ENCODE measurements around the gene ZNF740. TPM values are rescaled to one million over a fixed set of nuclear protein-coding genes. Genes with fewer than 3 reads are reported as not detected.

ZNF740 gene
- total and polyA plus RNA-seq, 2 donors from 2014 or later: 11.1 to 58.3 TPM

DNA sequence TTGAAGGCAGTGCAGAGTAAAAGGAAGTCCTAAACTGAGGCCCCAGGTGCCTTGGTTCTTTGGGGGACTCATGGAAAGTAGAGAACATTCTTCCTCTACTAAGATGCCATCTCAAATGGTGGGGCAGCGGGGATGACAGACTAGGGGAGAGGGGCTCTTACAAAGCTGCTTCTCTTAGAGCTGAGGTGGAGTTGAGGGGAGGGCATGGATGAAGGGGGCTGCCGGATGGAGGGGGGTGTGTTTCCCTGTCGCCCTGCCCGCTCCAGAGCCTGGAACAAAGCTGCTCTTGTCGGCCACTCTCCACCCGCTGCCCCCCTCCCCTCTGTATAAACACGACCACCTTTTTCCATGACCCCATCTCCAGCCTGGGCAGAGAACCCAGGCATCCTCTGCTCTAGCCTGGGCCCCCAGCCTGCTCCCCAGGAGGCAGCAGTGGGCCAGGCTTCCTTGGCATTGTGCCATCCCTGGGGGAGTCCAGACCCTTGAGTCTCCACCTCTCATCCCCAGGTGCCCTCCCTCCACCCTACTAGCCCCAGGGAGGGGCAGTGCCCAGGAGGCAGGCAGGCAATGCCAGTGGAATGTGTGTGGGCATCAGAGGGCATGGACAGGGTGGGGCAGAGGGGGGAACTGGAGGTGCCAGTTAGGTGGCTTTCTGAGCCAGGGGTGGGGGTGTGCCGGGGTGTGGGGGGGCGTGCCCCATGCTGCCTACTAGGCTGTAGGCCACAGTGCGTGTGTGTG is 49.8 kb downstream of the ZNF740 start:
- no peaks in the 10 kb centered on the region for H3K36me3 ChIP-seq (ENCODE audit: control insufficient read depth in 2 of 3, insufficient read depth in 3 of 3, low read length in 3 of 3)
- no peak for TF ChIP-seq CTCF (IDR thresholded peaks at IDR 0.05; ENCODE audit: borderline replicate concordance, extremely low read depth, insufficient read depth)
- H3K27me3 ChIP-seq (ENCODE audit: control insufficient read depth, insufficient read depth, low read length): no peaks in the 10 kb centered on the region
- H3K27ac ChIP-seq (ENCODE audit: low read depth in 2 of 2, low read length in 2 of 2): no peak overlapping the region
- intact Hi-C loops (cut with DNase I): no loop called here
- H3K9me3 ChIP-seq (ENCODE audit: control insufficient read depth in 2 of 3, insufficient read depth in 1 of 3, low read length in 3 of 3): no peaks in the 10 kb centered on the region
- no peak overlapping the region for H3K9ac ChIP-seq (ENCODE audit: low read length in 3 of 3)
- FAIRE-seq: no peak
- peaks cover 0 to 24% (median 7%) of the 10 kb centered on the region in 3 donors for H3K4me1 ChIP-seq (ENCODE audit: control insufficient read depth in 2 of 3, insufficient read depth in 2 of 3, low read depth in 1 of 3, low read length in 3 of 3)
- DNase-seq: peak in 2 of 5 donors; percentile 55 to 93
- H3K4me3 ChIP-seq (ENCODE audit: low read length in 3 of 3): no peak overlapping the region

DNA sequence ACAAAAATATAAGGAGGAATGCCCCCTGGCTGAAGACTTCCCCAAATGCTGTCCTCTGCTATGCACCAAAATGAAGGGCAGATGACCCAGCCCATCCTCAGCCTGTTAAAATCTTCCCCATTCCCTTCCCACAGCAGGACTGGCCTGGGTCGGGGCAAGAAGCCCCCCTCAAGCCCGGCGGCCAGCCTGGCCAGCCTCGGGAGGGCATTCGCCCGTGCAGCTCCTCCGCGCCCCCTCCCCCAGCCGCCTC is 51.1 kb downstream of the ZNF740 start:
- peak overlapping the region; percentile 74 to 92 for H3K27ac ChIP-seq (ENCODE audit: low read depth in 2 of 2, low read length in 2 of 2)
- DNase-seq (no peak), FAIRE-seq (no peak)
- no peaks in the 10 kb centered on the region for H3K27me3 ChIP-seq (ENCODE audit: control insufficient read depth, insufficient read depth, low read length)
- peak overlapping the region; percentile 40 to 73 (median 71) for H3K9ac ChIP-seq (ENCODE audit: low read length in 3 of 3)
- H3K36me3 ChIP-seq (ENCODE audit: control insufficient read depth in 2 of 3, insufficient read depth in 3 of 3, low read length in 3 of 3): no peaks in the 10 kb centered on the region
- peak overlapping the region; percentile 59 to 73 (median 69) for H3K4me3 ChIP-seq (ENCODE audit: low read length in 3 of 3)
- H3K9me3 ChIP-seq (ENCODE audit: control insufficient read depth in 2 of 3, insufficient read depth in 1 of 3, low read length in 3 of 3): no peaks in the 10 kb centered on the region
- intact Hi-C loops (cut with DNase I): no loop called here
- peaks cover 0 to 24% (median 7%) of the 10 kb centered on the region in 3 donors for H3K4me1 ChIP-seq (ENCODE audit: control insufficient read depth in 2 of 3, insufficient read depth in 2 of 3, low read depth in 1 of 3, low read length in 3 of 3)
- no peak for TF ChIP-seq CTCF (IDR thresholded peaks at IDR 0.05; ENCODE audit: borderline replicate concordance, extremely low read depth, insufficient read depth)

DNA sequence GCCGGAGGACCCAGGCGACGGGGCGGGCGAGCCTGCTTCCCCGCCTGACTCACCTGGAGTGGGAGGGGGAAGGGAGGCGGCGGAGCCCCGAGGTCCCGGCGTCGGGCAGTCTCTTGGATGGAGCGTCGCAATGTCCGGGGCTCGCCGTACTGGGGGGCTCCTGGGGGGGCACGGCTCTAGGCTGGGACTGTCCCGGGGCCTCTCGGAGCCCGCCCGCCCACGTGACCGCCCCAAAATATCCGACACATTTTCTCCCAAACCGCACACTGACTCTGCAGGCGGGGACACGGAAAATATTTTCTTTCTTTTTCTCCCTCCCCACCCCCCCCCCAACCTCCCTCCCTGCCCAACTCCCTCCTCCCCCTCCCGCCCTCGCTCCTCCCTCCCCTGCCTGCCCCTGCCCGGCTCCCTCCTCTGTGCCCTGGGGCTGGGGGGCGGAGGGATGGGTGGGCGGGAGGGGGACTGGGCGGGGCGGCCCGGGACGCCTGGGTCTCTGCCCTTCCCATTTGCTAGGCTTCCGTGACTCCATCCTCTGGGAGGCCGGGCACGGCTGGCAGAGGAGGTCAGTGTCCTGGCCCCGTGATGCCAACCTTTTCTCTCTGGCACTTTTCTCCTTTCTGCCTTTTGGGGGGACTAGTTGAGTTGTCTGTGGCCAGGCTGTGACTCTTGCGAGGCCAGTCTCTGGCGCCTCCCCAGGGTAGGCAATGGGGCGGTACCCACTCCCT is 51.6 kb downstream of the ZNF740 start, which contains the start of gene RARG:
Gene RARG, minus strand, starts transcription at position 289 of the 725 bp plus-strand sequence. CDS start 4,664 bp downstream, outside the sequence.
- intact Hi-C loops (cut with DNase I): no loop called here
- peak within 1 kb of the TSS; percentile 74 to 92 for H3K27ac ChIP-seq (ENCODE audit: low read depth in 2 of 2, low read length in 2 of 2)
- TF ChIP-seq CTCF (IDR thresholded peaks at IDR 0.05; ENCODE audit: borderline replicate concordance, extremely low read depth, insufficient read depth): no peak
- peak within 1 kb of the TSS; percentile 59 to 73 (median 69) for H3K4me3 ChIP-seq (ENCODE audit: low read length in 3 of 3)
- DNase-seq (peak; percentile 62 to 94 (median 79)), FAIRE-seq (no peak)
- peaks cover 0 to 24% (median 7%) of the 10 kb centered on the region in 3 donors for H3K4me1 ChIP-seq (ENCODE audit: control insufficient read depth in 2 of 3, insufficient read depth in 2 of 3, low read depth in 1 of 3, low read length in 3 of 3)
- peak within 1 kb of the TSS; percentile 40 to 73 (median 71) for H3K9ac ChIP-seq (ENCODE audit: low read length in 3 of 3)
- H3K9me3 ChIP-seq (ENCODE audit: control insufficient read depth in 2 of 3, insufficient read depth in 1 of 3, low read length in 3 of 3): no peaks in the 10 kb centered on the region
- no peaks in the 10 kb centered on the region for H3K36me3 ChIP-seq (ENCODE audit: control insufficient read depth in 2 of 3, insufficient read depth in 3 of 3, low read length in 3 of 3)
- H3K27me3 ChIP-seq (ENCODE audit: control insufficient read depth, insufficient read depth, low read length): no peaks in the 10 kb centered on the region
